ENCODE data around the gene FZD7. TPM values are rescaled to one million over a fixed set of nuclear protein-coding genes. Genes with fewer than 3 reads are reported as not detected.

Gene FZD7
- polyA plus RNA-seq, 1 experiment, result 42.9 TPM

- CTCF ChIA-PET, result no interaction called here
- Histone ChIP-seq H3K27ac (ENCODE audit: low read depth, low read length) (no peak overlapping the region), H3K4me3 (ENCODE audit: low read depth, low read length) (no peak overlapping the region), H3K9me3 (ENCODE audit: control insufficient read depth, insufficient read depth, low read length) (no peaks in the 10 kb centered on the region), H3K27me3 (ENCODE audit: control insufficient read depth, insufficient read depth, low read length) (no peaks in the 10 kb centered on the region)
- TF ChIP-seq, protein P1, sequence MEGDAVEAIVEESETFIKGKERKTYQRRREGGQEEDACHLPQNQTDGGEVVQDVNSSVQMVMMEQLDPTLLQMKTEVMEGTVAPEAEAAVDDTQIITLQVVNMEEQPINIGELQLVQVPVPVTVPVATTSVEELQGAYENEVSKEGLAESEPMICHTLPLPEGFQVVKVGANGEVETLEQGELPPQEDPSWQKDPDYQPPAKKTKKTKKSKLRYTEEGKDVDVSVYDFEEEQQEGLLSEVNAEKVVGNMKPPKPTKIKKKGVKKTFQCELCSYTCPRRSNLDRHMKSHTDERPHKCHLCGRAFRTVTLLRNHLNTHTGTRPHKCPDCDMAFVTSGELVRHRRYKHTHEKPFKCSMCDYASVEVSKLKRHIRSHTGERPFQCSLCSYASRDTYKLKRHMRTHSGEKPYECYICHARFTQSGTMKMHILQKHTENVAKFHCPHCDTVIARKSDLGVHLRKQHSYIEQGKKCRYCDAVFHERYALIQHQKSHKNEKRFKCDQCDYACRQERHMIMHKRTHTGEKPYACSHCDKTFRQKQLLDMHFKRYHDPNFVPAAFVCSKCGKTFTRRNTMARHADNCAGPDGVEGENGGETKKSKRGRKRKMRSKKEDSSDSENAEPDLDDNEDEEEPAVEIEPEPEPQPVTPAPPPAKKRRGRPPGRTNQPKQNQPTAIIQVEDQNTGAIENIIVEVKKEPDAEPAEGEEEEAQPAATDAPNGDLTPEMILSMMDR (IDR thresholded peaks at IDR 0.05; ENCODE audit: low read depth, low read length), result no peak
- no peak for DNase-seq (ENCODE audit: low read depth, low spot score)
- POLR2A ChIA-PET, result no interaction called here
These were observed 40.7 kb downstream of the FZD7 start for GRCh38 chr2:202074324-202074723.

DNA sequence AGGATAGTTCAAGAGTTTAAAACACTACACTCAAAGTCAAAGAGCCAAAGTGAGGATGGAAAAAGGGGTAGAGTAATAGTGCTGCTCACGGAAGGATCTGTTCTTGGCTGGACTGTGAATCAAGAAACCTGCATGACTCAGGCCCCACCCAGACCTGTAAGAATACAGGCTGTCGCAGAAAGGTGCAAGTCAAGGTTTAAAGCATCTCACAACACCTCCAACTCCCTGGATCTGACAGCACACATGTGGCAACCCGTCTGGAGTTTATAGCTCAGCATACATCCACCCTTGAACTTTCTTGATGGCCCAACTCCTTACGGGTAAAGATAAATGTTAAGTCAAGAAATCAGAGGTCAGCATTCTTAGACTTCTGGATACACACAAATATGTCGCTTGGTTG, 45.7 kb downstream of the FZD7 start:
- Histone ChIP-seq H3K27me3 (ENCODE audit: control insufficient read depth, insufficient read depth, low read length) (no peaks in the 10 kb centered on the region), H3K27ac (ENCODE audit: low read depth, low read length) (no peak overlapping the region), H3K9me3 (ENCODE audit: control insufficient read depth, insufficient read depth, low read length) (no peaks in the 10 kb centered on the region), H3K4me3 (ENCODE audit: low read depth, low read length) (no peak overlapping the region)
- POLR2A ChIA-PET, result no interaction called here
- TF ChIP-seq, protein P1 (IDR thresholded peaks at IDR 0.05; ENCODE audit: low read depth, low read length), result no peak
- CTCF ChIA-PET, result interaction anchor here (1.0 kb wide), 1 partner anchor 24 kb away, joined by 3 read pairs; no protein-coding TSS in a partner anchor
- DNase-seq (ENCODE audit: low read depth, low spot score), result no peak

DNA sequence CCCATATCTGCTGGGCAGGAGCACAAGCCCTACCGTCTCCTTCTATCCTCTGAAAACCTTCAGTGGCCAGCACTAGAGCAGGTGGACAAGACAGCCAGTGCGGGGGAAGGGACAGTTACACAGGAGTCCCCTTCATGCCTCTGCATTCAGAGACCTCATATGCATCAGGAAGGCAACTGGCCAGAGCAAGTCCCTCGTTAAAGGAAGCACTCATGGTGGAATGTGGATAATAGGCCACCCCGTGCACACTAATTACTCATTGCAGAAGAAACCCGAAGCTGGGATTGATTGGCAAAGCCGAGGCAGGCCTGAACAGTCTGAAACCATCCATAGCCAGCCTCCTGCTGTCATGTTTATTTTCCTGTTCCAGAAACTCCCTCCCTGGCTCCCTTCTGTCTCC, 50.6 kb downstream of the FZD7 start:
- TF ChIP-seq, protein P1 (IDR thresholded peaks at IDR 0.05; ENCODE audit: low read depth, low read length), result no peak
- no peaks in the 10 kb centered on the region for H3K9me3 ChIP-seq (ENCODE audit: control insufficient read depth, insufficient read depth, low read length)
- ChIA-PET POLR2A (no interaction called here), CTCF (no interaction called here)
- no peaks in the 10 kb centered on the region for H3K27me3 ChIP-seq (ENCODE audit: control insufficient read depth, insufficient read depth, low read length)
- H3K4me3 ChIP-seq (ENCODE audit: low read depth, low read length), result no peak overlapping the region
- peak overlapping the region; percentile 13 for H3K27ac ChIP-seq (ENCODE audit: low read depth, low read length)
- no peak for DNase-seq (ENCODE audit: low read depth, low spot score)

Other genes starting within 250 kb of the FZD7 start
- 16.0 and 18.6 TPM in 2 replicates for gene CDK15, start 227.3 kb upstream of the FZD7 start, polyA plus RNA-seq (2011; rRNA removed)
- gene KIAA2012, start 39.4 kb downstream of the FZD7 start, polyA plus RNA-seq (2011; rRNA removed), result 0.11 and 0.12 TPM in 2 replicates
- gene SUMO1, start 204.7 kb downstream of the FZD7 start, polyA plus RNA-seq (2011; rRNA removed), result 138 and 192 TPM in 2 replicates
- 41.9 and 63.4 TPM in 2 replicates for gene NOP58, start 231.9 kb downstream of the FZD7 start, polyA plus RNA-seq (2011; rRNA removed)

All from AG04450 (cell line).